Measurements from ENCODE around the gene HPS6. TPM values are rescaled to one million over a fixed set of nuclear protein-coding genes. Genes with fewer than 3 reads are reported as not detected.
A peak's percentile ranks its signal among the peaks of the same experiment; 100 is the strongest.

Gene HPS6
- total RNA-seq, 3 donors from 2014 or later (not counting 1 experiment from before 2014, with no cell fraction given) = 10.2 to 20.1 (median 18.5) TPM

DNA sequence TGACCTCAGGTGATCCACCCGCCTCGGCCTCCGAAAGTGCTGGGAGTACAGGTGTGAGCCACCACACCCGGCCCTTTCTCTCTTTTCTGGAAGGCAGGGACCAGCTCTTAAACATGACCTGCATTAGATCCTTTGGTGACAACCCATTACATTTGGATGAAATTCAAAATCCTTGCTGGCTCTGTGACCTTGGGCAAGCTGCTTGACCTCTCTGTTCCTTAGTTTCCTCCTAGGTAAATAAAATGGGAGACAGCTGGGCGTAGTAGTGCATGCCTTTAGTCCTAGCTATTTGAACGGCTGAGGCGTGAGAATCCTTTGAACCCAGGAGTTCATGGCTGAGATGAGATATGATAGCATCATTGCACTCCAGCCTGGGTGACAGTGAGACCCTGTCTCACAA lies 31.3 kb downstream of the HPS6 start:
- H3K27ac ChIP-seq (ENCODE audit: low read length) = no peak overlapping the region
- Mint-ChIP-seq H3K4me1 (no peaks in the 10 kb centered on the region), H3K9me3 (no peaks in the 10 kb centered on the region), H3K27ac (no peak overlapping the region), H3K27me3 (ENCODE audit: low read depth in 2 of 2) (no peaks in the 10 kb centered on the region), H3K4me3 (no peak overlapping the region), H3K36me3 (no peaks in the 10 kb centered on the region)
- H3K9me3 ChIP-seq (ENCODE audit: control insufficient read depth, insufficient read depth, low read length) = no peaks in the 10 kb centered on the region
- H3K4me1 ChIP-seq (ENCODE audit: control insufficient read depth, insufficient read depth, low read length) = no peaks in the 10 kb centered on the region
- no peak overlapping the region for H3K4me3 ChIP-seq (ENCODE audit: low read length)
- intact Hi-C loops (cut with micrococcal nuclease) = no loop called here
- TF ChIP-seq, protein P1, sequence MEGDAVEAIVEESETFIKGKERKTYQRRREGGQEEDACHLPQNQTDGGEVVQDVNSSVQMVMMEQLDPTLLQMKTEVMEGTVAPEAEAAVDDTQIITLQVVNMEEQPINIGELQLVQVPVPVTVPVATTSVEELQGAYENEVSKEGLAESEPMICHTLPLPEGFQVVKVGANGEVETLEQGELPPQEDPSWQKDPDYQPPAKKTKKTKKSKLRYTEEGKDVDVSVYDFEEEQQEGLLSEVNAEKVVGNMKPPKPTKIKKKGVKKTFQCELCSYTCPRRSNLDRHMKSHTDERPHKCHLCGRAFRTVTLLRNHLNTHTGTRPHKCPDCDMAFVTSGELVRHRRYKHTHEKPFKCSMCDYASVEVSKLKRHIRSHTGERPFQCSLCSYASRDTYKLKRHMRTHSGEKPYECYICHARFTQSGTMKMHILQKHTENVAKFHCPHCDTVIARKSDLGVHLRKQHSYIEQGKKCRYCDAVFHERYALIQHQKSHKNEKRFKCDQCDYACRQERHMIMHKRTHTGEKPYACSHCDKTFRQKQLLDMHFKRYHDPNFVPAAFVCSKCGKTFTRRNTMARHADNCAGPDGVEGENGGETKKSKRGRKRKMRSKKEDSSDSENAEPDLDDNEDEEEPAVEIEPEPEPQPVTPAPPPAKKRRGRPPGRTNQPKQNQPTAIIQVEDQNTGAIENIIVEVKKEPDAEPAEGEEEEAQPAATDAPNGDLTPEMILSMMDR (IDR thresholded peaks at IDR 0.05) = no peak
- H3K36me3 ChIP-seq (ENCODE audit: control insufficient read depth, insufficient read depth, low read length) = peaks cover 2% of the 10 kb centered on the region
- DNase-seq (no peak), ATAC-seq (no peak)
- no peaks in the 10 kb centered on the region for H3K27me3 ChIP-seq (ENCODE audit: control insufficient read depth, insufficient read depth, low read length)
- WGBS (ENCODE audit: insufficient coverage) = 92% methylated on average over 7 of the region's 7 CpGs

- peaks cover 14% of the 10 kb centered on the region for H3K4me1 ChIP-seq (ENCODE audit: control insufficient read depth, insufficient read depth, low read length)
- intact Hi-C loops (cut with micrococcal nuclease) = no loop called here
- no peak for ATAC-seq
- no peaks in the 10 kb centered on the region for H3K9me3 Mint-ChIP-seq
- no peaks in the 10 kb centered on the region for H3K36me3 Mint-ChIP-seq
- H3K4me1 Mint-ChIP-seq = peaks cover 9 to 19% of the 10 kb centered on the region in 2 donors
- no peaks in the 10 kb centered on the region for H3K9me3 ChIP-seq (ENCODE audit: control insufficient read depth, insufficient read depth, low read length)
- H3K36me3 ChIP-seq (ENCODE audit: control insufficient read depth, insufficient read depth, low read length) = peaks cover 6% of the 10 kb centered on the region
- no peak overlapping the region for H3K27ac Mint-ChIP-seq
- no peak overlapping the region for H3K27ac ChIP-seq (ENCODE audit: low read length)
- no peak overlapping the region for H3K4me3 ChIP-seq (ENCODE audit: low read length)
- no peaks in the 10 kb centered on the region for H3K27me3 Mint-ChIP-seq (ENCODE audit: low read depth in 2 of 2)
- DNase-seq = no peak
- H3K4me3 Mint-ChIP-seq = no peak overlapping the region
- WGBS (ENCODE audit: insufficient coverage) = 86% methylated on average over 5 of the region's 5 CpGs
- TF ChIP-seq, protein P1 (IDR thresholded peaks at IDR 0.05) = no peak
- H3K27me3 ChIP-seq (ENCODE audit: control insufficient read depth, insufficient read depth, low read length) = no peaks in the 10 kb centered on the region
Measured at GRCh38 chr10:102101152-102101551, 36.0 kb downstream of the HPS6 start.

DNA sequence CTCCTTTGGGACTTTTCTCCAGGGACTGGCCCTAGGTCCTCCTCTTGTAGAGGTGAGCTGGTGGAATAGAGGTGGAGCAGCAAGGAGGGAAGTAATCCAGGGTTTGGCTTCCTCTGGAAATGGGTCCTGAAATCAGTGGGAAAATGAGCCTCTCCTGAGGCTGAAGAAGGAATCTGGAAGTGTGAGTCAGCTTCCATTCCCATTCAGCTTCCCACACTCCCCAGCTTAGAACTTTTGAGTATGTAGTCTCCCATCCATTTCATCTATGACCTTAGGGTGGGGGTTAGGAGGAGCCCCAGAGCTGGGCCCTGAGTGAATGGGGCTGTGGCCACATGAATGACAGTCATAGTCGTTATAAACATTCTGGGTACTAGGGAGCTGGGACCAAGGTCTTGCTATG lies 37.3 kb downstream of the HPS6 start:
- H3K36me3 ChIP-seq (ENCODE audit: control insufficient read depth, insufficient read depth, low read length) = peaks cover 13% of the 10 kb centered on the region
- no peak overlapping the region for H3K4me3 ChIP-seq (ENCODE audit: low read length)
- H3K4me3 Mint-ChIP-seq = no peak overlapping the region
- H3K4me1 ChIP-seq (ENCODE audit: control insufficient read depth, insufficient read depth, low read length) = peaks cover 14% of the 10 kb centered on the region
- DNase-seq (no peak), ATAC-seq (no peak)
- TF ChIP-seq, protein P1 (IDR thresholded peaks at IDR 0.05) = no peak
- no peaks in the 10 kb centered on the region for H3K9me3 Mint-ChIP-seq
- WGBS (ENCODE audit: insufficient coverage) = 76% methylated on average over 1 of the region's 1 CpG
- no peaks in the 10 kb centered on the region for H3K9me3 ChIP-seq (ENCODE audit: control insufficient read depth, insufficient read depth, low read length)
- no peaks in the 10 kb centered on the region for H3K27me3 Mint-ChIP-seq (ENCODE audit: low read depth in 2 of 2)
- H3K27ac Mint-ChIP-seq = no peak overlapping the region
- no peaks in the 10 kb centered on the region for H3K36me3 Mint-ChIP-seq
- H3K27ac ChIP-seq (ENCODE audit: low read length) = no peak overlapping the region
- no peaks in the 10 kb centered on the region for H3K27me3 ChIP-seq (ENCODE audit: control insufficient read depth, insufficient read depth, low read length)
- H3K4me1 Mint-ChIP-seq = peaks cover 9 to 22% of the 10 kb centered on the region in 2 donors
- intact Hi-C loops (cut with micrococcal nuclease) = no loop called here

GRCh38 chr10:102106998-102107397 lies 41.8 kb downstream of the HPS6 start:
- Mint-ChIP-seq H3K9me3 (no peaks in the 10 kb centered on the region), H3K4me1 (peaks cover 12 to 33% of the 10 kb centered on the region in 2 donors)
- H3K36me3 ChIP-seq (ENCODE audit: control insufficient read depth, insufficient read depth, low read length) = peaks cover 50% of the 10 kb centered on the region

More at GRCh38 chr10:102106998-102107397, 41.8 kb downstream of the HPS6 start:
- H3K27ac Mint-ChIP-seq = peak overlapping the region in 1 of 2 donors; percentile 73
- no peak for ATAC-seq
- intact Hi-C loops (cut with micrococcal nuclease) = no loop called here
- H3K4me3 Mint-ChIP-seq = no peak overlapping the region
- Histone ChIP-seq H3K4me1 (ENCODE audit: control insufficient read depth, insufficient read depth, low read length) (peaks cover 14% of the 10 kb centered on the region), H3K4me3 (ENCODE audit: low read length) (no peak overlapping the region), H3K9me3 (ENCODE audit: control insufficient read depth, insufficient read depth, low read length) (no peaks in the 10 kb centered on the region), H3K27me3 (ENCODE audit: control insufficient read depth, insufficient read depth, low read length) (no peaks in the 10 kb centered on the region), H3K27ac (ENCODE audit: low read length) (no peak overlapping the region)
- peaks cover 12% of the 10 kb centered on the region for H3K36me3 Mint-ChIP-seq
- TF ChIP-seq, protein P1 (IDR thresholded peaks at IDR 0.05) = no peak
- WGBS (ENCODE audit: insufficient coverage) = 80% methylated on average over 1 of the region's 2 CpGs
- DNase-seq = no peak
- H3K27me3 Mint-ChIP-seq (ENCODE audit: low read depth in 2 of 2) = no peaks in the 10 kb centered on the region
